ENCODE results near the gene IL1A. TPM values are rescaled to one million over a fixed set of nuclear protein-coding genes. Genes with fewer than 3 reads are reported as not detected.

IL1A gene
- total and polyA plus RNA-seq, 3 donors from 2014 or later, result 15.8 to 36.5 (median 21.4) TPM

DNA sequence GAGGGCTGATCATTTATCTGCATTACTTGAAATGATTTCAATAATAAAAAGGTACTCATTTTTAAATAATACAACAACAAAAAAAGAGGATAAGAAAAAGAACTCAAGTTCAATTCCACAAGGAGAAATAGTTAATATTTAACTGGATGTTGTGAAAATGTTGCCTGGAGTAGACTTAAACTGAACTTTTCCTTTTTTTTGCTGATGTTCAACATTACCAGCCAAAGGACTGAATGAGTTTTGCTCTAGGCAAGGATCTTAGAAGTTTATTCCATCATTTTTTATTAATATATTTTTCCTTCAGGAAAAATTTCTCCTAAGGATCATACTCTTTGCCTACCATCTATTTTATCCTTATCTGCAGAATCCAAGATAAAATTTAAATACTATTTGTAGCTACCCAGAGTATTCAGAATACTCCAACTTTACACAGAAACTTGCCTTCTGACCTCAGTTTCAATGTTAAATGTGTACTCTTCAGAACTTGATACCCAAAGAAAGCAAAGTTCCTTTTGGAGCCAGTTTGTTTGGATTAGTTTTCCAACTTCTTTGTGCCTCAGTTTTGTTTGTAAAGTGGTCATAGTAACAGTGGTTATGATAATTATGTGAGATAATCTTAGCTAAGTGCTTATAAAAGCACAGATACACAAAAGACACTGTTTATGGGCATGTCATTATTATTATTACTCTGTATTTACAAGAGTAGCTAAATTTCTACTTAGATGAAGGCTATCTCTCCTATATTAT, 32.7 kb downstream of the IL1A start:
- Histone ChIP-seq H3K4me3 (no peak overlapping the region), H3K4me1 (no peaks in the 10 kb centered on the region), H3K27me3 (no peaks in the 10 kb centered on the region), H3K27ac (no peak overlapping the region), H3K9me3 (no peaks in the 10 kb centered on the region), H3K36me3 (ENCODE audit: low read depth, missing control alignments) (no peaks in the 10 kb centered on the region)
- no peak for DNase-seq
- intact Hi-C loops (cut with DNase I; ENCODE audit: low total_unique reads), result no loop called here
- TF ChIP-seq POLR2A (IDR thresholded peaks at IDR 0.05), result no peak
- TF ChIP-seq, protein P1, sequence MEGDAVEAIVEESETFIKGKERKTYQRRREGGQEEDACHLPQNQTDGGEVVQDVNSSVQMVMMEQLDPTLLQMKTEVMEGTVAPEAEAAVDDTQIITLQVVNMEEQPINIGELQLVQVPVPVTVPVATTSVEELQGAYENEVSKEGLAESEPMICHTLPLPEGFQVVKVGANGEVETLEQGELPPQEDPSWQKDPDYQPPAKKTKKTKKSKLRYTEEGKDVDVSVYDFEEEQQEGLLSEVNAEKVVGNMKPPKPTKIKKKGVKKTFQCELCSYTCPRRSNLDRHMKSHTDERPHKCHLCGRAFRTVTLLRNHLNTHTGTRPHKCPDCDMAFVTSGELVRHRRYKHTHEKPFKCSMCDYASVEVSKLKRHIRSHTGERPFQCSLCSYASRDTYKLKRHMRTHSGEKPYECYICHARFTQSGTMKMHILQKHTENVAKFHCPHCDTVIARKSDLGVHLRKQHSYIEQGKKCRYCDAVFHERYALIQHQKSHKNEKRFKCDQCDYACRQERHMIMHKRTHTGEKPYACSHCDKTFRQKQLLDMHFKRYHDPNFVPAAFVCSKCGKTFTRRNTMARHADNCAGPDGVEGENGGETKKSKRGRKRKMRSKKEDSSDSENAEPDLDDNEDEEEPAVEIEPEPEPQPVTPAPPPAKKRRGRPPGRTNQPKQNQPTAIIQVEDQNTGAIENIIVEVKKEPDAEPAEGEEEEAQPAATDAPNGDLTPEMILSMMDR (IDR thresholded peaks at IDR 0.05), result no peak

DNA sequence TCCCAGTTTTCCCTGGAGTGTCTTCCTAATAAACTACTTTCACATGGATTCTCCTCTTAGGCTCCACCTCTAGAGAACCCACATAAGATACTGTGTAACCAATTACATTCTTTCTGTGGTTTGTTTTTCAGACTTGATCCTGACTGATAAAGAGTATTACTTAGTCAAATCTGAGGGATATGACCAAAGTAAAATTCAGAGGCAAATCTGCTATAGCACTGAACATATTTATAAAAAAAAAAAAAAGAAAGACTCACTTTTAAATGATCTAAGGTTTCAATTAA, 33.8 kb downstream of the IL1A start:
- intact Hi-C loops (cut with DNase I; ENCODE audit: low total_unique reads), result no loop called here
- no peaks in the 10 kb centered on the region for H3K36me3 ChIP-seq (ENCODE audit: low read depth, missing control alignments)
- no peak overlapping the region for H3K4me3 ChIP-seq
- TF ChIP-seq POLR2A (IDR thresholded peaks at IDR 0.05), result no peak
- TF ChIP-seq, protein P1 (IDR thresholded peaks at IDR 0.05), result no peak
- peak overlapping the region in 1 of 2 donors; percentile 32 for H3K27ac ChIP-seq
- no peak for DNase-seq
- no peaks in the 10 kb centered on the region for H3K9me3 ChIP-seq
- no peaks in the 10 kb centered on the region for H3K4me1 ChIP-seq
- H3K27me3 ChIP-seq, result no peaks in the 10 kb centered on the region

DNA sequence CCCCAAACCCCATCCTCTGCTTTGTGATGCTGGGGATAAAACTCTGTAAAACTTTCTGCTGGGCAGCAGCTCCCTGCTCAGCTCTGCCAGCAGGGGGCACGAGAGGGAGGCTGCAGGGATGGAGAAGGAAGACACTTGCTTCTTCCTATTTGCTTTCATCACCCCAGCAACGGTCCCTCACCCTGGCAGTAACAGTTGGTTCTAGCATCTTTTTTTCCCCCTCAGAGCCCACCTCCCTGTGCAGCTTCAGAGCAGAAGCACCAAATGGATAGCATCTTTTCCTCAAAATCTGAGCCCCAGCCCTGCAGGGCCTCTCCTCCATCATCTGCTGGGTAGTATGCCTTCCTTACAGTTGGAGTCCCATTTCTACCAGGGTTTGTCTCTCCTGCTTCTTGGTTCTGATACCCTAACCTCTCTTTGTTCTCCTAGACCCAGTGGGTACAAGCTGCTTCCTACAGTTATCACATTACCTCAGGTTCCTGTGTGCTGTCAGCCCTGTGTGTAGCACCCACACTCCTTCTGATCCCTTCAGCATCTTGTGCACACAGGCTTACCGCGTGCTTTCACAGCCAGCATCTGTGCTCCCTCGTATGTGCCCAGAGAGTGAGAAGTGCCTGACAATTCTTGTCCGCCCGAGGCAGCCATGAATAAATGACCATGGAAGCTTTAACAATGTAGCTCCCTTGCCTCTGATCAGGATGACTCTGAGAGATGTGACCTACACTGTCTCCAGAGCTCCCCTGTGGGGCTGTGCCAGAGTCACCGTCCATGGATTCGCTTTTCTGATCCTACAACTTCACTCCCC, 34.3 kb downstream of the IL1A start:
- Histone ChIP-seq H3K27ac (peak overlapping the region in 1 of 2 donors; percentile 32), H3K27me3 (no peaks in the 10 kb centered on the region), H3K9me3 (no peaks in the 10 kb centered on the region), H3K4me3 (no peak overlapping the region), H3K4me1 (no peaks in the 10 kb centered on the region), H3K36me3 (ENCODE audit: low read depth, missing control alignments) (no peaks in the 10 kb centered on the region)
- DNase-seq, result peak; percentile 80
- 57 to 69% methylated on average over 9 of the region's 9 CpGs for WGBS, 2 donors
- TF ChIP-seq POLR2A (IDR thresholded peaks at IDR 0.05), result no peak
- TF ChIP-seq, protein P1 (IDR thresholded peaks at IDR 0.05), result peak; percentile 56 to 75 (median 68)
- intact Hi-C loops (cut with DNase I; ENCODE audit: low total_unique reads), result no loop called here

DNA sequence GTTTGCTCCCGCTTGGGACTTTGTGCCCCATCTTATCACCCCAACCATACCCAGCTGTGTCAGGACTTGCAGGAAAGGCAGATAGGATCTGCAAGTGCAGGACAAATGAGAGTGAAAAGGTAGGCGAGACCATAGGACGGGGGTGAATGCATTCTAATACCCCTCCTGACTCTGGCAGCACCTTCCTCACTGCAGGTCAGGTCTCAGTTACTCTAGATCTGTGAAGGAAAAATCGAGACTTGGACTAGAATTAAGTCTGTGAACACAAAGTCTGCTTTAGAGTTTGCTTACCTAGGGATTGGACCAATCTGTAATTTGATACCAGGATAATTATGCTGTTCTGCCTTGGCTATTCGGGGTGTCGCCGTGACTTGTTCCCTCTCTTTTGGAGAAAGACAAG, 43.8 kb downstream of the IL1A start:
- intact Hi-C loops (cut with DNase I; ENCODE audit: low total_unique reads), result no loop called here
- Histone ChIP-seq H3K27ac (no peak overlapping the region), H3K27me3 (no peaks in the 10 kb centered on the region), H3K36me3 (ENCODE audit: low read depth, missing control alignments) (no peaks in the 10 kb centered on the region), H3K4me1 (no peaks in the 10 kb centered on the region), H3K9me3 (no peaks in the 10 kb centered on the region), H3K4me3 (no peak overlapping the region)
- TF ChIP-seq, protein P1 (IDR thresholded peaks at IDR 0.05), result no peak
- no peak for TF ChIP-seq POLR2A (IDR thresholded peaks at IDR 0.05)
- DNase-seq, result no peak
- WGBS, 2 donors, result 92 to 95% methylated on average over 7 of the region's 7 CpGs

All from testis (tissue), 3 donors.